Right lobe of liver (tissue), 6 donors: ENCODE measurements around the gene FGGY. TPM values are rescaled to one million over a fixed set of nuclear protein-coding genes. Genes with fewer than 3 reads are reported as not detected.

Source experiments
- ATAC-seq, 4 donors: fragments of 200-7000 bp; cut with Tn5 transposase; one replicate each; pipeline ENCODE4 v1.9.1; 2020; ENCODE audit warnings: mild to moderate bottlenecking in 4 of 4, moderate library complexity in 4 of 4
- DNase-seq, 3 donors: peaks; one replicate each; pipeline ENCODE4 v3.0.0-alpha.2; 2020
- H3K27ac ChIP-seq, 3 donors: fragments of 200-600 bp; one replicate each; pipeline ENCODE4 v1.8.0; 2022
- H3K27me3 ChIP-seq, 2 donors: fragments of 200-600 bp; one replicate each; pipeline ENCODE4 v1.8.0; 2022
- H3K36me3 ChIP-seq, 4 donors: fragments of 200-600 bp; sonication (generic) in 1 of 4; one replicate each; pipeline versions ENCODE4 v1.5.1 to v1.8.0; 2017 to 2022; ENCODE audit warnings: control low read depth in 1 of 4
- H3K4me1 ChIP-seq, 4 donors: fragments of 200-600 bp; sonication (generic) in 1 of 4; one replicate each; pipeline versions ENCODE4 v1.5.1 to v1.8.0; 2017 to 2022; ENCODE audit warnings: control low read depth in 1 of 4
- H3K4me3 ChIP-seq, 3 donors: fragments of 200-600 bp; one replicate each; pipeline ENCODE4 v1.8.0; 2022
- H3K9me3 ChIP-seq, 4 donors: fragments of 200-600 bp; sonication (generic) in 1 of 4; one replicate each; pipeline versions ENCODE4 v1.5.1 to v1.8.0; 2017 to 2022; ENCODE audit warnings: control low read depth in 1 of 4
- POLR2A ChIP-seq: fragments of 450-650 bp; IDR thresholded peaks from one replicate; pipeline ENCODE4 v1.6.1; 2017; ENCODE audit warnings: antibody characterized with exemption, mild to moderate bottlenecking
- intact Hi-C, 2 donors: fragments of 100-400 bp; cut with DNase I; formaldehyde crosslinking; loops; one replicate each; pipeline versions ENCODE4 v1.11.2 to v1.14.1; 2022
- microRNA-seq, 2 donors: library from miRNA; unstranded; fragments of <30 nt; microRNA quantifications; one replicate each; pipeline ENCODE4, GENCODE V29; 2019 to 2020
- small RNA-seq, 2 experiments: library from RNA; depleted of rRNA; stranded (forward); fragments of <200 nt; gene quantifications; one replicate each; pipeline ENCODE3, GENCODE V24; 2016
- total RNA-seq, 6 experiments: library from RNA; depleted of rRNA in 2 of 6; stranded (reverse); fragments of >200 nt in 2 of 6; fragmentation: NEBNext Ultra II Directional in 3 of 6; extraction: Animal tissue kit (Norgen Biotek cat#: 25700) in 3 of 6; gene quantifications; one replicate each; pipeline versions ENCODE4 v1.1.0 to v1.2.4, GENCODE V29; 2016 to 2023
- TF ChIP-seq, protein P1 (sequence below), 4 donors: fragments of 200-600 bp in 3 of 4; fragments of 450-650 bp in 1 of 4; IDR thresholded peaks; one replicate each; pipeline versions ENCODE4 v1.5.1 to v1.8.0; 2016 to 2022; ENCODE audit warnings: antibody characterized with exemption in 4 of 4, mild to moderate bottlenecking in 2 of 4
- donor health status: DM: no; HTN: yes; CAD: no.
- donor health status: DM: no; HTN: no; CAD: no.
- donor health status: DM: no; HTN: no; CAD: no.
- donor health status: DM: no; HTN: yes; CAD: no.
- donor health status: DM: no; HTN: yes; CAD: no.

Gene FGGY
- total RNA-seq, 6 experiments from 2014 or later: 45.5 to 84.2 (median 58.7) TPM

DNA sequence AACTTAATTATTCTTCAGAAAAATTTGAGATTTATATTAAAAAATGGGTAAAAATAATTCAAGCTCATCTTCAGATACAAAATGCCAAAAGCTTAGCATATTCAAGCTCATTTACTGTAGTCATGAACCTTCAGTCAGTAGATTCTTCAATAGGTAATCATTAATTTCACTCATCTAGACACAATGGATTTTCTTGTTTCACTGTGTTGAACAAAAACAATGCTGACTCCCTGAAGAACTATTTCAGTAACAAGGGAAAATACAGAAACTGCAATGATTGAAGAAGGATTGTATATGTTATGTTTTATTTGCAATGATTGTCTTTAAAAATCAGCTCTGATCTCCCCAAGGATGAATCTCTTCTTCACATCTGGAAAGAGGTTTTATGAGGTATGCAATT, 508.7 kb downstream of the FGGY start:
- no peak for DNase-seq
- H3K27ac ChIP-seq: no peak overlapping the region
- H3K9me3 ChIP-seq: no peaks in the 10 kb centered on the region
- H3K36me3 ChIP-seq: no peaks in the 10 kb centered on the region
- H3K4me3 ChIP-seq: no peak overlapping the region
- H3K4me1 ChIP-seq: no peaks in the 10 kb centered on the region
- H3K27me3 ChIP-seq: no peaks in the 10 kb centered on the region
- ATAC-seq: no peak
- intact Hi-C loops: no loop called here
- TF ChIP-seq, protein P1, sequence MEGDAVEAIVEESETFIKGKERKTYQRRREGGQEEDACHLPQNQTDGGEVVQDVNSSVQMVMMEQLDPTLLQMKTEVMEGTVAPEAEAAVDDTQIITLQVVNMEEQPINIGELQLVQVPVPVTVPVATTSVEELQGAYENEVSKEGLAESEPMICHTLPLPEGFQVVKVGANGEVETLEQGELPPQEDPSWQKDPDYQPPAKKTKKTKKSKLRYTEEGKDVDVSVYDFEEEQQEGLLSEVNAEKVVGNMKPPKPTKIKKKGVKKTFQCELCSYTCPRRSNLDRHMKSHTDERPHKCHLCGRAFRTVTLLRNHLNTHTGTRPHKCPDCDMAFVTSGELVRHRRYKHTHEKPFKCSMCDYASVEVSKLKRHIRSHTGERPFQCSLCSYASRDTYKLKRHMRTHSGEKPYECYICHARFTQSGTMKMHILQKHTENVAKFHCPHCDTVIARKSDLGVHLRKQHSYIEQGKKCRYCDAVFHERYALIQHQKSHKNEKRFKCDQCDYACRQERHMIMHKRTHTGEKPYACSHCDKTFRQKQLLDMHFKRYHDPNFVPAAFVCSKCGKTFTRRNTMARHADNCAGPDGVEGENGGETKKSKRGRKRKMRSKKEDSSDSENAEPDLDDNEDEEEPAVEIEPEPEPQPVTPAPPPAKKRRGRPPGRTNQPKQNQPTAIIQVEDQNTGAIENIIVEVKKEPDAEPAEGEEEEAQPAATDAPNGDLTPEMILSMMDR (IDR thresholded peaks at IDR 0.05): no peak
- no peak for TF ChIP-seq POLR2A

Small RNAs within 50 kb of the gene (microRNA-seq; reads per million reads assigned to microRNA genes)
- gene MIR4711: 0 reads per million in 2 donors

Small RNAs within 50 kb of the gene (small RNA-seq; reads per million reads assigned to genes)
- 0 reads per million in 2 experiments for gene MIR4711
